ENCODE results near the gene PFDN4.
"Not testable (repeated sequence)": the region's sequence is repeated elsewhere in the genome, so short reads cannot be mapped to it uniquely, and the experiment has no call there.

Gene PFDN4

DNA sequence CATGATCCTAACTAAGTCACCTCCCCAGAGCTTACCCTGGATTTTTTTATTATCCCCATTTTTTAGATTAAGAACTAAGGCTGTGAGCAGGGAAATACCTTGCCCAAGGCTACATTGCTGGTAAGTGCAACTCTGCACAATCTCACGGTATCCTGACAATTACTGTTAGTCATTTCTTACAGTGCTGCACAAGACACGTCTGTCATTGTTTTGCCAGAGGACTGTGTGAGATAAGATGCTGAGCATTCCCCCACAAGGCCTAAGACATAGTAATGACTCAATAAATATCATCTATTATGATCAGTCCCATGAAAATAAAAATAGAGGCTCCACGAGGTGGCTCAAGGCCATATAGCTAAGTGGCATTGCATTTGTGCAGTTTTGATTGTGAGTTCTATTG lies 21.0 kb downstream of the PFDN4 start:
- no peak for DNase-seq

DNA sequence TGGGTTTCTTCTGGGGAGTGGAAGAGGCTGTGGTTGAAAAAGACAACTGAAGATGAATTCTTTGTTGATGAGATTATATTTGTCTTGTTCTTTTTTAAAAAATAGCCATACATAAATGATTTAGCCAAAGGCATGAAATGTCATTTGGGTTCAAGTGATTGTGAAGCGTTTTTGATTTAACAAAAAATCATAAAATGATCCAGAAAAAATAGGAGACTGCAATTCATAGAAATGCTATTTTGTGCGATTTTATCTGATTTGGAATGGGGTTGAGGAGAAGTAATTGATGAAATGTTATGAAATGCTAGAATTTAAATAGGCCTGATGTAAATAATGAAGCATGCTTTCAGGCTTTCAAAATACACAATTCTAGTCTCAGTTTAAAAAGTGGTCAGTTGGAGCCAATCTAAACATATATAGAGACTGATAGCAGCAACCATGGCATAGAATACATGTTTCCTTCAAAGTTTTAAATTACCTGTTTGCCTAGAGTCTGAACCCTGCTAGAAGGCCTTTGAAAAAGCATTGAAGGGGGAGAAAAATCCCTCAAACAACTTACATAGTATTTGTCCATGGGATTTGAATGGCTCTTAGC lies 21.8 kb downstream of the PFDN4 start:
- DNase-seq, result no peak

DNA sequence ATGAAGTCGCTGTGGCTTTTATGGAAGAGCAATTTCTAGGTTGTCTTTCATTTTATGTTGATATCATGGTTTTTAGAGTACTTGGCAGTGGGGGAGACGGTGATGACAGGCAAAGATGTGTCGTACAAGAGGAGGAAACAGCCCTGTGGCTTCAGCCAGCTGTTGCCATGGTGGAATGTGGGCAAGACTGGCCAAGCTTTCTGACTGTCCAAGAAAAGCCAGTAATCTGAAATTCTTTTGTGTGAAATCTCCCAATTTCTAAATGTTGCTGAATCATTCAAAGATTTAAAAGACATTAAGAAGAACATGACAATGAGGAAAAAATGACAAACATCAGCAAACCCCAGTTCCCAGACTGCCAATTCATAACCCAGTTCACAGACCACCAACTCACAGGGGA lies 23.1 kb downstream of the PFDN4 start:
- DNase-seq, result no peak

DNA sequence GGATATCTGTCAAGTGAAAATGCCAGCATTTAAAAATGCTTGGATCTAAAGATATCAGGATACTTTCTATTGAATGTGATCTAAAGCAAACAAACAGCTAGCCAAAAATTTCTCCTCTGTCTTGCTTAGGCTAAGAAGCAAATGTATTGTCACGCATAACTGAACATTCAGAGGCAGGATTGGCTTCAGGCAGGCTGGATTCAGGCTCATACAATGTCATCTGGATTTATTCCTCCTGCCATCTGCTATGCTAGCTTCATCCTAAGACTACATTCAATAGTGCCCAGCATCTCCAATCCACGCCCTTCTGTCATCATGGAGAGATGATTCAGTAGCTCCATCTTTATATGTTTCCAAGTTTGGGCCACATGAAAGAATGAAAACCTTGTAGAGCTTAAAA lies 27.1 kb downstream of the PFDN4 start:
- DNase-seq, result no peak

DNA sequence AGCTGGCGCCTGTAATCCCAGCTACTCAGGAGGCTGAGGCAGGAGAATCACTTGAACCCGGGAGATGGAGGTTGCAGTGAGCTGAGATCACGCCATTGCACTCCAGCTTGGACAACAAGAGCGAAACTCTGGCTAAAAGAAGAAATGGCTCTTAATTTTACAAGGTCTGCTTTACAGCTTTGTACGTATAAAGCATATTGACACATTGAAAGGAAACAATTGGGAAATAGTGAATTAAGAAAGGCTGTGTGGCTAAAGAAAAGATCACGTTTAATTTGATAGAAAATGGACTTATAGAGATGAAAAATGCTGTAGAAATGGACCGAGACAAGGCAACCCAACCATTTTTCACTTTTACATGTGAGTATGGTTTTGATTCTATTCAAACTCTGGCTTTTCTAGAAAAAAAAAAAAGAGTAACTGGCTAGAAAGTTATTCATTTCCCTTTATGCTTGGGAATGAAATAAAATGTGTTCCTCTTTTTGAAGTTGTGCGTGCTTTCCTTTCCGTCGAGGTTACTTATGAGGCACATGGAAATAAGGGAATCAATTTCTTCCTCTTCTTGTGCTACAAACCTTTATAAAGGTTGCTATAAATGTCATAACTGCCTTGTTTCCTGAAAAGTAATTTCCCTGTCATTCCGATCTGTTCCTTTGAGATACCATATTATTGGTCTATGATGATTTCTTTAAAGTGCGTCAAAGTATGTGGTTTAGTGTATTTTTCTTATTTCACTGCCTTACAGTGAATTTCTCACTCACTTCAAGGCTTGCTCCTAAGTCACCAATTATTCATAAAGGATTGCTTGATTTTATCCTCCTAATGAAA lies 29.4 kb downstream of the PFDN4 start:
- no peak for DNase-seq

GRCh38 chr20:54244113-54244512 lies 36.2 kb downstream of the PFDN4 start:
- no peak for DNase-seq

GRCh38 chr20:54248705-54249104 lies 40.8 kb downstream of the PFDN4 start:
- not testable (repeated sequence) for DNase-seq

DNA sequence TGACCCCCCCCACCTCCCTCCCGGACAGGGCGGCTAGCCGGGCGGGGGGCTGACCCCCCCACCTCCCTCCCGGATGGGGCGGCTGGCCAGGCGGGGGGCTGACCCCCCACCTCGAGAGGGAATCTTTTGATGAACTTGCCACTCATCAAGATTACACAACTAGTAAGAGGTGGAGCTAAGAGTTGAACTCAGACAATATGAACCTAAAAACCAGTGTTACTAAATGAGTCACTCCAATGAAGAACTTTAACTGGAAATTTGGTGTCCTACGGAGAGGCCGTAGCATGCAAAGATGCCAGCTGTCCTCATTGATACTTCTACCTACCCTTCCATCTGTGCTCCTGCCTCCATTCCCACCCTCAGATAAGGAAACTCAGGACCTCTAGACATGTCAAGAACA lies 42.8 kb downstream of the PFDN4 start:
- DNase-seq, result no peak

GRCh38 chr20:54251096-54251495 lies 43.2 kb downstream of the PFDN4 start:
- no peak for DNase-seq

- DNase-seq, result no peak
Measured at GRCh38 chr20:54254596-54254995, 46.7 kb downstream of the PFDN4 start.

GRCh38 chr20:54255157-54255556 lies 47.3 kb downstream of the PFDN4 start:
- no peak for DNase-seq

DNA sequence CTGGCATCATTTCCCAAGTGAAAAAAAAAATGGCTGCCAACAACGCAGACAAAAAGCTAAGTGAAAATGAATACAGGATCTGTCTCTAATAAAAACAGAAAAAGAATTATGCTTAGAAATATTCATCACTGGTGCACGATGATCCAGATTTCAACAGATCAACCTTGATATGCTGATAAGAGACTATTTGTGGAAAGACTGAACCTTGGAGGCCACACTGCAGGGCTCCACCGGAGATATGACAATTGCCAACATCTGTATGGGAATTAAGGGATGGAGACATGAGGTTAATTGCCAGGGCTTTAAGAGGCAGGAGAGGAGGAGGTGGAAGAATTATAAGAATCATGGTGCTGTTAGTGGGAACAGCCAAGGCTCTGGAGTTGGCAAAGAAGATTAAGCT lies 48.3 kb downstream of the PFDN4 start:
- DNase-seq, result no peak

DNA sequence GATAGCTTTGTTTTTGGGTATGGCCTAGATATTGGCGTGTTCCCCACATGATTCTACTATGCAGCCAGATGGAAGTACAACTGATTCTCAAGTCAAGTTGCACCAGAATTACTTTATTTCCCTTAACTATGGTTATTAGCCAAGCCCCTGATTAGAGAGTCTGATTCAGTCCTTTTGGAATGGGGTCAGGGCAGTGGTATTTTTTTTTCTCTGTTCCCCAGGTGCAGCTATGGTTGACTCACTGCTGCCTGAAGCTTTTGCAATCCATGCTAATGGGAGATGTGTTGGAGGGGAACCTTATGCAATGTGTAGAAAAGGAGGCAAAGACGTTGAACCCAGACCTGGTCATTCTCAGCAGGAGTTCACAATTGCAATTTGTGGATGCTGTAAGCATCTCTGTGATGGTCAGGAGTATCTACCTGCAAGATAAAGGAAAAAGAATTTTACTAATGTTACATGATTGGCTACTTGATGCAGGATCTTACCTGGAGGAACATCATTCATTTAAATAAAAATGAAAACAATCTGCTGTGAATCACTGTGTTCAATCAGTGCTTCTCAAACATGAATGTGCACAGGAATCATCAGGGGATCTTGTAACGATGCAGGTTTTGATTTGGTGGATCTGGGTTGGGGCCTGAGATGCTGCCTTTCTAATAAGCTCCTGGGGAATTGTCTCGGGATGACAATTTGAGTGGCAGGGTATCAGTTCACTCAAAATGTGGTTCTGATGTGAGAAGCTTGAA lies 49.4 kb downstream of the PFDN4 start:
- DNase-seq, result no peak

DNA sequence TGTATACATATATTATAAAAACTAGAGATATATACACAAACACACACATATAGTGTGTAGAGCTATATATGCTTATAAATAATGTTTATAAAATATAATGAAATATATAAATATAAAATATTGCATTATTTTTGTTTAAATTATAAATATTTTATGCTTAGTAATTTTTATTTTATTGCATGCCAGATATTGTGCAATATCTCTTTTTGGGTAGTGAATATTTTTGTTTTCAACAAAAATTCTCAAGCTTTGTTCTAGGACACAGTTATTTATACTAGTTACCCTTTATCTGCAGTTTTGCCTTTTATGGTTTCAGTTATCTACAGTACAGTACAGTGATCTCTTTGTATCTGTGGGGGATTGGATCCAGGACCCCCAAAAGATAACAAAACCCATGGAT lies 52.2 kb downstream of the PFDN4 start:
- no peak for DNase-seq

GRCh38 chr20:54262671-54263070 lies 54.8 kb downstream of the PFDN4 start:
- no peak for DNase-seq

- DNase-seq, result no peak
Measured at GRCh38 chr20:54263116-54263690, 55.3 kb downstream of the PFDN4 start.

- DNase-seq, result not testable (repeated sequence)
Measured at GRCh38 chr20:54265791-54266190, 57.9 kb downstream of the PFDN4 start.

GRCh38 chr20:54266844-54267243 lies 59.0 kb downstream of the PFDN4 start:
- DNase-seq, result no peak

DNA sequence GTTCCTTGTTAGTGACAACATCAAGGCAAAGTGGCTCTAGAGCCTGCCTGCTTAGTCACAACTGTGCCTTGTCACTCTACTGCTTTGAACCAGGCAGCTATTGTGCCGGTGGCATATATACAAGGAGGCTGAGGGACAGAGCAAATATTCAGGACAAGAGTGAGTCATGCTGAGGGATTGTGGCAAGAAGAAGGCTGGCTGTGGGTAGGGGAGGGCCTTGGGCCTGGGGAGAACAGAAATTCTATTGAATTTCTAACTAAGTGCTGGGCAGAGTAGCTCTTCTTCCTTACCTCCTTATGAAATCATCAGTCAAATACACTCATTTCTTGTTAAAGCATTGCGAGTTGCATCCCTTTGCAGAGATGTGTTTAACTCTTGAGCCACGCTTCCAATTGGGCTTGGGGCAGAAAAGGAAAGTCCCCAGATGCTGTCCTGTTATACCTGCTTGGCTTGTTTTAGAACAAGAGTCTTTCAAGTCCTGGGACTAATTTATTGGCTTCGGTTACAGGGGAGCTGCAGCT lies 59.7 kb downstream of the PFDN4 start:
- DNase-seq, result no peak

DNA sequence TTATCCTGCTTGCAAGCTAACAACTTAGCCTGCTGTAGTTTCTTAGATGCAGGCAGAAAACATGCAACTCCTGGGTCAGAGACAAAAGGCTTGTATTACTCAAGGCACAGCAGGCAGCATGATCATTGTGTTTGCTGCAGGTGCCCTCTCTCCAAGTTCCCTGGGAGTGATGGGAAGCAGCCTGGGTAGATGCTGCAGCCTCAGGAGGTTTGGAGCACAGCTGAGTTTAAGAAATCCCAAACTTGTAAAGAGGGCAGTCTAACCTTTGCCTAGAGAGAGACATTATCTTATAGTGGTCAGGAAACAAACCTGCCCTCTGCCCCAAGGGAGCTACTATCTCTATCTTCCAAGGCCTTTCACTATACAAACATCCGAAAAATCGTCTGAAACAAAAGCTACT lies 61.1 kb downstream of the PFDN4 start:
- no peak for DNase-seq

Measured in activated T-cell treated with anti-CD3 and anti-CD28 coated beads, Interleukin-2, amount 50 U/mL, for 48 hours (primary cell).